Embryonic facial prominence (tissue), 1 donor: ENCODE measurements around the gene DNAJC8.

Source experiments
- DNase-seq: peaks from one replicate; pipeline ENCODE4 v3.0.0-alpha.2; 2016; ENCODE audit errors: extremely low spot score

The DNAJC8 gene

DNA sequence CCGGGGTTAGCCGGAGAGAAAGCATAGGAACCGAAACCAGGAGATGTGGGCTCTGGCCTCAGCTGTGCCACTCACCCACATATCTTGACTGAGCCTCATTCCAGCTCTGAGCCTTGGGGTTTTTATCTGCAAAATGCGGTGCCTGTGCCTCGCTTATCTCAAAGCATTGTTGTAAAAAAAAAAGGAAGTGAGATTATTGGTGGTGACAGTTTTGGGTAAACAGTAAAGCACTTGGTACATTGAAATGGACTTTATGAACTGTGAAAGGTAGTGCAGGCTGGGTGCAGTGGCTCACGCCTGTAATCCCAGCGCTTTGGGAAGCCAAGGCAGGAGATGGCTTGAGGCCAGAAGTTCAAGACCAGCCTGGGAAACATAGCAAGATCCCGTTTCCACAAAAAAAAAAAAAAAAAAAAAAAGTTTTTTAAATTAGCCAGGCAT lies 60.1 kb downstream of the DNAJC8 start:
- DNase-seq = no peak

DNA sequence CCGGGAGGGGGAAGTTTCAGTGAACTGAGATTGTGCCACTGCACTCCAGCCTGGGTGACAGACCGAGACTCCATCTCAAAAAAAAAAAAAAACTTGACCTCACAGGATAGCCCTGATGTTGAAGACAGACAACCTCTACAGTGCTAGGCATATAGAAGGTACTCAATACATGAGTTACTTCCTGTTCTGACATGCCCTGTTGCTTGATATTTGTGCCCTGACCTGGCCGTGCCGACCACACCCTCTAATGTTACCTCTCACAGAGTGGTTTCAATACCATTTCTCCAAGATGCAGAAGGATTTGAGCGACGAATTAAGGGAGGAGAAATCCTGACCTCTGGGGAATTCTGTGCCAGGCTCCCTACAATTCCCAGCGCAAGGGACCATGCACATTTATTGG lies 61.6 kb downstream of the DNAJC8 start:
- DNase-seq = no peak

DNA sequence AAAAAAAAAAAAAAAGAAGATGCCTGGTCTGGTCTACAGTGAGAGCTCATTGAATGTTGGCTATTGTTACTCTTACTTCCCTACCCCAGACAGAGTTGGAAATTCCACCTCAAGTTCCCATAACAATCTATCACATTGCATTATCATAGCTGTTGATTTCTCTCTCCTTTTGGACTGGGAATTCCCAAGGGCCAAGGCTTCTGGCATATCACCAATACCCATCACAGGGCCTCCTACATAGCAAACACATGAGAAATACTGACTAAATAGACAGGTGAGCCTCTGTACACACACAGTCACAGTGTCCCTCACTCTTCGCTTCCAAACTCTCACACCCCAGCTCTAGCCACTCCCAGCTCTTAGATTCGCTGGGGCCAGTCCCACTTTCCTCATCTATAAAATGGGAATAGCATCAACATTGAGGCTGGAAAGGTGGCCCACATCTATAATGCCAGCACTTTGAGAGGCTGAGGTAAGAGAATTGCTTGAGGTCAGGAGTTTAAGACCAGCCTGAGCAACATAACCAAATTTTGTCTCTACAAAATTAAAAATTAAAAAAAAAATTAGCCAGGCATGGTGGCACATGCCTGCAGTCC lies 62.7 kb downstream of the DNAJC8 start:
- DNase-seq = no peak

DNA sequence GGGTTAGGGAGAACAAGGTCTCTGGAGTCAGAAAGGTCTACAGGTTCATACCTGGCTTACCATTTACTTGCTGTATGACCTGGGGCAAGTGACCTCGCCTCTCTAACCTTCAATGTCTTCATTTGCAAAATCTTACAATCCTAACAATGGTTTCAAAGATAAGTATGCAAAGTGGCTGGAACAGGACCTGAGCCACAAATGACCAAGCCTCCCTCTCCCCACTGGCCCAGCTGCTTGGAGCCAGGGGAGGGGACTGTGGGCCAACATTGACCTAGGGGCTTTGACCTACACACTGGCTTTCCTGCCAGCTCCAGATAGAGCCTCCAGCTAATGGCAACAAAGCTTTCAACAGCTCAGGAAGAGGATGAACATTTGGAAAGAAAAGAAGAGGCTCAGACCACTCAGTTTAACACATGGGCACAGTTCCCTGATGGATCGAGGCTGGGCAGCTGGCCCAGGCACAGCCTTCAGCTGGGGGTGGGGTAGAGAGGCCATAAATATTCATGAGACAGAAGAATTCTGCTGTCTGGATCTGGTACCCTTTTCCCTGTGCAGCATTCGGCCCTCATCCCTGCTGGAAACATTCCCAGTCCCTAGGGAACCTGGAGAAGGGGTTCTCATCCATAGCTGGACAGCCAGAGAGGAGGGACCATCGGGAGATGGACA lies 69.2 kb downstream of the DNAJC8 start:
- no peak for DNase-seq

DNA sequence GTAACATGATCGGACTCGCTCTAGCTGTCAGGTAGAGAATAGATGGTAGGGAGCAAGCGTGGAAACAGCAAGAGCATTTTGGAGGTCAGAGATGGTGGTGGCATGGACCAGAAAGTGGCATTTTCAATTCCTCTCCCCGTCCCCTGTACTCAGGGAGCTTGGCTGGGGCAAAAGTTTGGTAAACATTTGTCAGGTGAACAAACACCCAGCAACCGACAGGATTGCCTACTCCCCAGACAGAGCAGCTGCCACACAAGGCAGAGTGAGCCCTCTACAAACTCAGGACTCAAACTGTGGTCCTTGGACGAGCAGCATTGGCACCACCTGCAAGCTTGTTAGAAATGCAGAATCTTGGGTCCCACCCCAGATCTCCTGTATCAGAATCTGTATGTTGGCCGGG lies 70.7 kb downstream of the DNAJC8 start:
- DNase-seq = no peak

DNA sequence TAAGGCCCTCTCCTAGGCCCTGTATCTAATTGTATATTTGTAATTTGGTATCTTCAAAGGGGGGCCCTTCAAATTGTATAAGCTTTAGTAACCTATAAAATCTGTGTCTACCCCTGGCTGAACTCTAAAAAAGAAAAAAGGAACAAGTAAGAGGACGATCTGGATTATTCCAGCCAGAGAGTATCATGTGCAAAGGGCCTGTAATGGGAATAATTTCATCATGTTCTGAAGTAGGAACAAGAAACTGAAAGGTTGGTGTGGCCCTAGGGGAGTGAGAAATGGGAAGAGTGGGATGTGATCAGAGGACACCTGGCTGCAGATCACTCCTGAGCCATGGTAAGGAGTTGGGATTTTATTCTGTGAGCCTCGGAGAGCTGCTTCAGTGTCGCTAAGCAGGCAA lies 71.1 kb downstream of the DNAJC8 start:
- no peak for DNase-seq

DNA sequence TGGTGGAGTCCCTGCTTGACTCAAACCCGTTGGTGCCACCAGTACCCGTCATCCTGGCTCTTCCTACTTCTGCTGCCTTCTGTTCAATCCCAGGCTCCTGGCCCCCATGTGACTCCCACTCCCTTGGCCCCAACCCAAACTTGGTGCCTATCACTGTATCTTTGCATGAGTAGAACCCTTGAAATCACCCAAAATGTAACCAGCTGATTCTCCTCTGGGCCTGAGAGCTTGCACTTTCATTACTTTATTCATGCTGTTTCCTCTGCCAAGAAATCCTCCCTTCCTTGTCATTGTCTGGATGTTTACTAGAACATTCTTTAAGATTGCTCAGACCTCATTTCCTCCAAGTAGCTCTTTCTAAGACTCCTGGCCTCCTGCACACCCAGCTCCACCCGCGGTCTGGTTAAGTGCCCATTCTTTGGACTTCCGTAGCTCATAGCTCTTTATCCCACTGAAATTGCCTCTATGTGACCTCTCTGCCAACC lies 72.0 kb downstream of the DNAJC8 start:
- no peak for DNase-seq

DNA sequence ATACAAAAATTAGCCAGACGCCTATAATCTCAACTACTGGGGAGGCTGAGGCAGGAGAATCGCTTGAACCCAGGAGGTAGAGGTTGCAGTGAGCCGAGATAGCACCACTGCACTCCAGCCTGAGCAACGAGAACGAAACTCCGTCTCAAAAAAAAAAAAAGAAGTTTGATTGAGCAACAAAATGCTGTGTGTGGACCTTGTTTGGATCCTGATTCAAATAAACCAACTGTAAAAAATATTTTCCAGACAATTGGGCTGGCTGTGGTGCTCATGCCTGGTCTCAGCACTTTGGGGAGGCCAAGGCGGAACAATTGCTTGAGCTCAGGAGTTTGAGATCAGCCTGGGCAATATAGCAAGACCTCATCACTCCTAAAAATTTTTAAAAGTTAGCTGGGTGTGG lies 73.1 kb downstream of the DNAJC8 start:
- no peak for DNase-seq

DNA sequence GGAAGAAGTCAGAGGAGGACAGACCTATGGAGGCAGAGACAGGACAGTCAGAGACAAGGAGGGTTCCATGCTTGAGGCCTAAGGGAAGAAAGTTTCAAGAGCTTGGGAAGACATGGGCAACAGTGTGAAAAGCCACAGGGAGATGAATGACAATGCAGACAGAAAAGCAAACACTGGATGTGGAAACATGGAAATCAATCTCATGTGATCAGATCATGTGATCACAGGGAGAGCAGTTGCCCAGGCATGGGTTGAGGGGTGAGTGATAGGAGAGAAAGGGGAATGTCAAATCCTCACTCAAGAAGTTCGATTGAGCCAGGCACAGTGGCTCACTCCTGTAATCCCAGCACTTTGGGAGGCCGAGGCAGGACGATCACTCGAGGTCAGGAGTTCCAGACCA lies 73.6 kb downstream of the DNAJC8 start:
- DNase-seq = no peak

DNA sequence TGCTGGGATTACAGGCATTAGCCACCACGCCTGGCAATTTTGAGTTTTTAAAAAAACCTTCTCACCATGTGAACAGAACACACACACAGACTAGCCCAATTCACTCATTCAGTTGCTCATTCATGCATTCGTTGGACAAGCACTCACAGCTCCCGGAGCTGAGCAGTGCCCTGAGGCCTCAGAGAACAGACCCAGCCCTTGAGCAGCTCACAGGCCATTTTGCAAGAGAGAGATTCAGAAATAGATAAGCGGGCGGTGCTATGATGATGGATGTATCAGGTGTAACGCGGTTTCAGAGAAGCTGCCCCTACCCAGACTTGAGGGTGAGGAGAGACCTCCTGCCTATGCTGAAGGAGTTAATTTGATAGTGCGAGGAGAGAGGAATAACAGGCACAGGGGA lies 74.9 kb downstream of the DNAJC8 start:
- DNase-seq = no peak

DNA sequence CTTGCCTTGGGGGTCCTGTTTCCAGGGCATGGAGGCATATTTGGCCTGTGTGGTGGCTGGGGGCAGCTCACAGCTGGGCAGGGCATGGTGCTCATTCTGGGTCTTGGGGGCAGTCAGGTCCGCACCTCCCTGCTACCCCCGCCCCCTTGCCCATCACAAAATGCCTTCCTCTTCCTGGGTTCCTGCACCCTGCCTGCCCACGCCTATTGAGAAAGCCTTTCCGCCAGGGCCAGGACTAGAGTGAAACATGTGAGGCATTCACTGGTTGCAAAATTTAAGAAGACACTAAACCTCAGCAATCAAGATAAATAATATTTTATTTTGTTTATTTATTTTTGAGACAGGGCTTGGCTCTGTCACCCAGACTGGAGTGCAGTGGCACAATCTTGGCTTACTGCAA lies 76.0 kb downstream of the DNAJC8 start:
- DNase-seq = no peak

DNA sequence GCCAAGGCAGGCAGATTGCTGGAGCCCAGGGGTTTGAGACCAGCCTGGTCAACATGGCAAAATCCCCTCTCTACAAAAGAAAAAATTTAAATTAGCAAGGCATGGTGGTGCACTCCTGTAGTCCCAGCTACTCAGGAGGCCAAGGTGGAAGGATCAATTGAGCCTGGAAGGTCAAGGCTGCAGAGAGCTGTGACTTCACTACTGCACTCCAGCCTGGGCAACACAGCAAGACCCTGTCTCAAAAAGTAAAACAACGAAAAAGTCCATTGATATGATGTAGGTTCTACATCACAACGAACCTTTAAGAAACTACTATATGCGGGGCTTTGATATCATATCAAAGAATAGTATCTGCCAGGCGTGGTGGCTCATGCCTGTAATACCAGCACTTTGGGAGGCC lies 77.2 kb downstream of the DNAJC8 start:
- DNase-seq = no peak

DNA sequence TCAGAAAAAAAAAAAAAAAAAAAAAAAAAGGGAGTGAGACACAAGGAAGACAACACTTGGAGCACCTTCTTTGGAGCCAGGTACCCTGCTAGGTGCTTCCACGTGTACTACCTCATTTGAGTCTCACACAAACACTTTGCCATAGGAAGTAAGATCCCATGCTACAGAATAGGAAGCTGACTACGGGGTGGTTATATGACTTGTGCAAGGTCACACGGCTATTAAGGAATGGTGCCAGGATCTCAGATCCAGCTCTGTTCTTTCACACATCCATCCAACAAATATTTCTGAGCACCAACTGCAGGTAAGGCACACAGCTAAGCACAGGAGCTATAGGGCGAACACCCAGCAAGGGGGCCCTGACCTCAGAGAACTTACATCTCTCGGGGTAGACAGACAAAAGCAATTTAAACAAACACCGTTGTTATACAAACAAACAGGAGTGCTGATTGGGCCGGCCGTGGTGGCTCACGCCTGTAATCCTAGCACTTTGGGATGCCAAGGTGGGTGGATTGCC lies 78.7 kb downstream of the DNAJC8 start:
- DNase-seq = no peak
